K562 (cell line): ENCODE measurements around the gene C1orf198. TPM values are rescaled to one million over a fixed set of nuclear protein-coding genes. Genes with fewer than 3 reads are reported as not detected.

Source experiments
- ATAC-seq: fragments of 200-7000 bp; cut with Tn5 transposase; 3 replicates; pipeline ENCODE4 v1.9.1; 2020; ENCODE audit warnings: moderate library complexity
- BruUV-seq: library from RNA; stranded (reverse); fragments of 400-500 nt; replicated peaks from 2 replicates; lab custom pipeline; 2021; lab: Mats Ljungman, UMichigan
- CTCF ChIA-PET: fragments of 300-600 bp; formaldehyde crosslinking; extraction: SDS; loops from one replicate; lab custom pipeline; 2021; ENCODE audit warnings: low intra/inter-chr PET ratio; lab: Yijun Ruan, JAX
- POLR2A ChIA-PET: fragments of 300-600, 350-650 bp; sonication (Branson Sonifier 250); formaldehyde crosslinking; extraction: SDS; loops from one replicate; lab custom pipeline; 2021; ENCODE audit warnings: antibody characterized with exemption, inconsistent platforms; lab: Yijun Ruan, JAX
- DNase-seq, 4 experiments: peaks; one replicate each; pipeline versions ENCODE4 v3.0.0 to v3.0.0-alpha.2; 2011 to 2018; ENCODE audit warnings: low spot score in 3 of 4, mixed read lengths in 3 of 4; ENCODE audit errors: extremely low read depth in 1 of 4
- FAIRE-seq: peaks from 2 replicates; lab custom pipeline; 2011; peaks lifted over from hg19 to GRCh38; lab: Jason Lieb, UNC
- H2AFZ ChIP-seq: 2 replicates; pipeline ENCODE4 v1.6.0; 2011; ENCODE audit warnings: low read depth, low read length, control low read depth, inconsistent platforms
- H3K27ac ChIP-seq: fragments of 200-600 bp; 3 replicates; pipeline ENCODE4 v1.8.0; 2011; ENCODE audit warnings: low read depth, mild to moderate bottlenecking, control low read depth, inconsistent platforms, low read length, moderate library complexity, mixed read lengths; ENCODE audit errors: extremely low read depth
- H3K27me3 ChIP-seq, 2 experiments: fragments of 300-600 bp in 1 of 2; 2 replicates in 1 of 2; 3 replicates in 1 of 2; pipeline versions ENCODE4 v1.6.0 to v1.8.0; 2011; ENCODE audit warnings: inconsistent platforms in 2 of 2, low read length in 2 of 2, mild to moderate bottlenecking in 1 of 2, mixed read lengths in 1 of 2, moderate library complexity in 1 of 2; ENCODE audit not compliant: control insufficient read depth in 2 of 2, insufficient read depth in 2 of 2
- H3K36me3 ChIP-seq: fragments of 300-600 bp; 3 replicates; pipeline ENCODE4 v1.8.0; 2011; ENCODE audit warnings: mild to moderate bottlenecking, low read length, inconsistent platforms; ENCODE audit not compliant: control insufficient read depth, insufficient read depth
- H3K4me1 ChIP-seq, 2 experiments: fragments of 200-600 bp in 1 of 2; replicated peaks in 1 of 2; 2 replicates in 1 of 2; 3 replicates in 1 of 2; pipeline versions ENCODE4 v1.5.1 to v1.8.0; 2011; ENCODE audit warnings: inconsistent platforms in 2 of 2, low read length in 2 of 2, mild to moderate bottlenecking in 1 of 2, mixed read lengths in 1 of 2, moderate library complexity in 1 of 2; ENCODE audit not compliant: control insufficient read depth in 2 of 2, insufficient read depth in 2 of 2
- H3K4me2 ChIP-seq: 2 replicates; pipeline ENCODE4 v1.6.1; 2011; ENCODE audit warnings: low read length, control low read depth, inconsistent platforms, mixed read lengths; ENCODE audit not compliant: insufficient read depth
- H3K4me3 ChIP-seq: fragments of 200-600 bp; sonication (generic), shearing (Covaris generic); 2 replicates; pipeline ENCODE4 v1.5.1; 2016; ENCODE audit warnings: control low read depth, inconsistent platforms
- H3K79me2 ChIP-seq: fragments of 200-600 bp; 3 replicates; pipeline ENCODE4 v1.8.0; 2011; ENCODE audit warnings: low read length, inconsistent platforms; ENCODE audit not compliant: control insufficient read depth, insufficient read depth
- H3K9ac ChIP-seq, 2 experiments: 2 replicates each; pipeline versions ENCODE4 v1.6.0 to v1.6.1; 2011; ENCODE audit warnings: low read depth in 2 of 2, low read length in 2 of 2, control low read depth in 1 of 2, inconsistent platforms in 1 of 2, mild to moderate bottlenecking in 1 of 2, mixed read lengths in 1 of 2; ENCODE audit not compliant: insufficient read depth in 1 of 2
- H3K9me1 ChIP-seq: one replicate; pipeline ENCODE4 v1.6.0; 2011; ENCODE audit warnings: inconsistent platforms, mild to moderate bottlenecking, low read length, moderate library complexity; ENCODE audit not compliant: control insufficient read depth, insufficient read depth
- H3K9me3 ChIP-seq: replicated peaks from 2 replicates; pipeline ENCODE4 v1.5.1; 2011; ENCODE audit warnings: low read depth, low read length, inconsistent platforms; ENCODE audit not compliant: control insufficient read depth, insufficient read depth
- H4K20me1 ChIP-seq: replicated peaks from 2 replicates; pipeline ENCODE4 v1.6.1; 2011; ENCODE audit warnings: low read length, inconsistent platforms, mixed read lengths; ENCODE audit not compliant: control insufficient read depth, insufficient read depth
- DIDO1 ChIP-seq: fragments of 450-650 bp; IDR thresholded peaks from 2 replicates; pipeline ENCODE4 v1.6.1; 2016; ENCODE audit warnings: low read depth, missing biosample characterization, missing genetic modification characterization
- DNMT1 ChIP-seq: fragments of 450-650 bp; IDR thresholded peaks from 2 replicates; pipeline ENCODE4 v1.6.1; 2016; ENCODE audit warnings: antibody characterized with exemption, mild to moderate bottlenecking
- ELF1 ChIP-seq: fragments of 200-800 bp; sonication (Bioruptor generic); IDR thresholded peaks from 2 replicates; pipeline ENCODE4 v1.6.1; 2016; ENCODE audit warnings: missing genetic modification characterization, missing compliant biosample characterization
- FOXJ3 ChIP-seq: sonication (generic); formaldehyde crosslinking; IDR thresholded peaks from 2 replicates; pipeline ENCODE4 v1.4.0; 2020; ENCODE audit warnings: mild to moderate bottlenecking, missing genetic modification reagents
- GABPB1 ChIP-seq: sonication (generic); formaldehyde crosslinking; IDR thresholded peaks from 2 replicates; pipeline ENCODE4 v1.8.0; 2022; ENCODE audit warnings: mild to moderate bottlenecking, missing genetic modification reagents
- HNRNPLL ChIP-seq: fragments of 200-400 bp; formaldehyde crosslinking; IDR thresholded peaks from 2 replicates; pipeline ENCODE4 v1.6.1; 2017; ENCODE audit warnings: low read length, low read depth, mild to moderate bottlenecking; ENCODE audit not compliant: poor library complexity, severe bottlenecking
- IRF9 ChIP-seq: fragments of 450-650 bp; IDR thresholded peaks from 2 replicates; pipeline ENCODE4 v1.6.1; 2016; ENCODE audit warnings: missing biosample characterization, missing genetic modification characterization
- MBD2 ChIP-seq: sonication (generic); IDR thresholded peaks from 2 replicates; pipeline ENCODE4 v1.6.1; 2016; ENCODE audit warnings: low read depth, borderline replicate concordance
- NFATC3 ChIP-seq: fragments of 450-650 bp; IDR thresholded peaks from 2 replicates; pipeline ENCODE4 v1.6.1; 2017; ENCODE audit warnings: mild to moderate bottlenecking
- ZBTB43 ChIP-seq: sonication (generic); formaldehyde crosslinking; IDR thresholded peaks from 2 replicates; pipeline ENCODE4 v1.8.0; 2023; ENCODE audit warnings: mild to moderate bottlenecking, missing genetic modification reagents
- ZBTB49 ChIP-seq: sonication (generic); formaldehyde crosslinking; IDR thresholded peaks from 2 replicates; pipeline ENCODE4 v1.8.0; 2022; ENCODE audit warnings: missing genetic modification reagents, mild to moderate bottlenecking, borderline replicate concordance
- ZNF174 ChIP-seq: fragments of 250-450 bp; sonication (Bioruptor Pico); IDR thresholded peaks from 2 replicates; pipeline ENCODE4 v1.4.0; 2020; ENCODE audit warnings: mild to moderate bottlenecking
- ZNF444 ChIP-seq: fragments of 250-450 bp; sonication (Bioruptor Pico); IDR thresholded peaks from 2 replicates; pipeline ENCODE4 v1.4.0; 2020; ENCODE audit warnings: mild to moderate bottlenecking, moderate library complexity
- ZNF764 ChIP-seq: fragments of 250-450 bp; sonication (Bioruptor Pico); IDR thresholded peaks from 2 replicates; pipeline ENCODE4 v1.4.0; 2020; ENCODE audit warnings: low read depth, mild to moderate bottlenecking, moderate library complexity
- WGBS: fragments of 100-300 bp; shearing (Covaris generic); methylation state at CpG from one replicate; pipeline ENCODE4 v1.1.6; 2016; ENCODE audit warnings: low coverage, mixed read lengths; ENCODE audit not compliant: insufficient coverage; ENCODE audit errors: missing lambda C conversion rate; 5-methylcytosine and 5-hydroxymethylcytosine counted together
- in situ Hi-C: fragments of 300-500 bp; cut with MboI; formaldehyde crosslinking; loops from 4 replicates; pipeline ENCODE4 v1.15.0; 2018; ENCODE audit warnings: inconsistent platforms, mixed read lengths
- intact Hi-C: fragments of 100-400 bp; cut with micrococcal nuclease; formaldehyde crosslinking; loops from 2 replicates; pipeline ENCODE4 v1.14.2; 2022
- polyA plus RNA-seq, 8 experiments: library from polyadenylated mRNA; depleted of rRNA in 4 of 8; stranded (reverse) in 5 of 8; unstranded in 3 of 8; fragments of >200 nt; fragmentation: Nextera tagmentation in 2 of 8; fragmentation: Illumina TruSeq in 1 of 8; extraction: Ambion mirVana in 2 of 8; extraction: Trizol in 1 of 8; gene quantifications; 2 replicates each; pipeline versions ENCODE4 v1.2.1 to v1.2.3, GENCODE V29; 2011 to 2014; ENCODE audit warnings: inconsistent platforms in 1 of 8, missing spikeins in 1 of 8
- total RNA-seq, 7 experiments: library from RNA; depleted of rRNA in 6 of 7; stranded (reverse); fragments of >200 nt in 6 of 7; fragmentation: Illumina TruSeq in 2 of 7; extraction: Trizol in 2 of 7; gene quantifications; 2 replicates each; pipeline versions ENCODE4 v1.2.1 to v1.2.3, GENCODE V29; 2011 to 2021; ENCODE audit warnings: low replicate concordance in 1 of 7

The C1orf198 gene
- total and polyA plus RNA-seq, 9 of the 15 experiments (the other 6 are each of a cell fraction or from before 2014, with no cell fraction given), result 2.0 to 15.1 (median 10.4) TPM

- H3K9me3 ChIP-seq, result no peaks in the 10 kb centered on the region
- TF ChIP-seq DIDO1 (tag), result no peak
- no peak for TF ChIP-seq FOXJ3 (CRISPR knock-in tag)
- no peak for TF ChIP-seq ZNF444 (CRISPR knock-in tag)
- TF ChIP-seq ZBTB49 (CRISPR knock-in tag), result no peak
- TF ChIP-seq MBD2, result no peak
- no peak for TF ChIP-seq HNRNPLL
- no peak for TF ChIP-seq GABPB1 (CRISPR knock-in tag)
- no peak for TF ChIP-seq ZNF174 (CRISPR knock-in tag)
- TF ChIP-seq ZNF764 (CRISPR knock-in tag), result no peak
- no peak for TF ChIP-seq IRF9
- TF ChIP-seq DNMT1, result no peak
- no peak for TF ChIP-seq NFATC3
- no peak for TF ChIP-seq ELF1
- TF ChIP-seq ZBTB43 (CRISPR knock-in tag), result no peak
- H4K20me1 ChIP-seq, result 0 out of 2 replicates have a peak, but pooled peaks cover 5% of the 10 kb centered on the region
- H3K4me1 ChIP-seq, result peaks cover 0 to 4% of the 10 kb centered on the region in 2 experiments; a peak in 1 of 5 replicates
- H3K4me2 ChIP-seq, result no peak overlapping the region
- 50% methylated on average over 6 of the region's 6 CpGs for WGBS
- H3K9me1 ChIP-seq, result no peaks in the 10 kb centered on the region
- FAIRE-seq (no peak), ATAC-seq (no peak), DNase-seq (no peak)
- no peak overlapping the region for H3K27ac ChIP-seq
- in situ Hi-C loops (no loop called here), intact Hi-C loops (no loop called here)
- H3K79me2 ChIP-seq, result no peaks in the 10 kb centered on the region
- BruUV-seq, result no TSS peak
- peaks cover 4% of the 10 kb centered on the region; the same call in 2 of the 3 replicates for H3K36me3 ChIP-seq
- ChIA-PET POLR2A (interaction anchor here (0.5 to 1.1 kb wide), 3 partner anchors 9 to 305 kb away, joined by 3 read pairs; no protein-coding TSS in a partner anchor), CTCF (no interaction called here)
- no peak overlapping the region for H3K4me3 ChIP-seq
- H3K27me3 ChIP-seq, result peaks cover 5 to 10% of the 10 kb centered on the region in 2 experiments; a peak in 4 of 5 replicates
- H2AFZ ChIP-seq, result no peak overlapping the region
- H3K9ac ChIP-seq, result no peak overlapping the region
Observed at GRCh38 chr1:230901671-230902070, 33.4 kb upstream of the C1orf198 start.
